HUES64 (cell line): Measurements from ENCODE around the gene BLID.

Experiments used
- H3K27ac ChIP-seq: 2 replicates; pipeline ENCODE4 v1.7.0; 2013; ENCODE audit warnings: low read depth, low read length, inconsistent platforms
- H3K27me3 ChIP-seq: 2 replicates; pipeline ENCODE4 v1.6.1; 2013; ENCODE audit warnings: mild to moderate bottlenecking, low read length; ENCODE audit not compliant: insufficient read depth
- H3K36me3 ChIP-seq: 2 replicates; pipeline ENCODE4 v1.6.1; 2013; ENCODE audit warnings: mild to moderate bottlenecking, low read length; ENCODE audit not compliant: insufficient read depth
- H3K4me1 ChIP-seq: 2 replicates; pipeline ENCODE4 v1.6.1; 2013; ENCODE audit warnings: mild to moderate bottlenecking, low read length, moderate library complexity; ENCODE audit not compliant: insufficient read depth
- H3K4me3 ChIP-seq: 2 replicates; pipeline ENCODE4 v1.5.1; 2013; ENCODE audit warnings: mild to moderate bottlenecking, low read length, moderate library complexity
- H3K9ac ChIP-seq: 2 replicates; pipeline ENCODE4 v1.6.1; 2013; ENCODE audit warnings: mild to moderate bottlenecking, low read depth, low read length
- H3K9me3 ChIP-seq: 2 replicates; pipeline ENCODE4 v1.6.1; 2013; ENCODE audit warnings: low read depth, low read length; ENCODE audit not compliant: insufficient read depth
- WGBS: fragments of 150-250, 120-280 bp; methylation state at CpG from one replicate; pipeline ENCODE4 v1.1.7; 2013; ENCODE audit warnings: missing lambda C conversion rate; 5-methylcytosine and 5-hydroxymethylcytosine counted together

BLID gene

DNA sequence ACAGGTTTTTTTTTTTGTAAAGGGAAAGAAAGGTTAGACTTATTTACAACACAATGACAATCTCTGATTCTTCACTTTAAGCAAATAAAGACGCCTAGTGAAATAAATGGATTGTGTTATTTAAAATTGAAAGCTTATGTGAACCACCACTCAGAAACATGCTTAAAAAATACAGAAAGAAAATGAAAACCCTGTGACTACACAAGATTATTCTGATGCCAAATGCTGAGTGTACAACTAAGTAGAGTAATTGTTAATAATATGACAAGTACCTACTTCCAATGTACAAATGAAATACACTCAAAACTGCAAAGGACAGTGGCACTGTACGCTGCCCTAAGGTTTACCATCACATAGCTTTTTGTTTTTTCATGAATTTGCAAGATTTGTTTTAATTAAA is 1.0 kb downstream of the BLID start:
- Histone ChIP-seq H3K36me3 (no peaks in the 10 kb centered on the region), H3K9ac (no peak overlapping the region), H3K4me3 (no peak overlapping the region), H3K4me1 (no peaks in the 10 kb centered on the region), H3K27me3 (no peaks in the 10 kb centered on the region), H3K9me3 (no peaks in the 10 kb centered on the region), H3K27ac (no peak overlapping the region)
- WGBS: 100% methylated on average over 1 of the region's 2 CpGs

DNA sequence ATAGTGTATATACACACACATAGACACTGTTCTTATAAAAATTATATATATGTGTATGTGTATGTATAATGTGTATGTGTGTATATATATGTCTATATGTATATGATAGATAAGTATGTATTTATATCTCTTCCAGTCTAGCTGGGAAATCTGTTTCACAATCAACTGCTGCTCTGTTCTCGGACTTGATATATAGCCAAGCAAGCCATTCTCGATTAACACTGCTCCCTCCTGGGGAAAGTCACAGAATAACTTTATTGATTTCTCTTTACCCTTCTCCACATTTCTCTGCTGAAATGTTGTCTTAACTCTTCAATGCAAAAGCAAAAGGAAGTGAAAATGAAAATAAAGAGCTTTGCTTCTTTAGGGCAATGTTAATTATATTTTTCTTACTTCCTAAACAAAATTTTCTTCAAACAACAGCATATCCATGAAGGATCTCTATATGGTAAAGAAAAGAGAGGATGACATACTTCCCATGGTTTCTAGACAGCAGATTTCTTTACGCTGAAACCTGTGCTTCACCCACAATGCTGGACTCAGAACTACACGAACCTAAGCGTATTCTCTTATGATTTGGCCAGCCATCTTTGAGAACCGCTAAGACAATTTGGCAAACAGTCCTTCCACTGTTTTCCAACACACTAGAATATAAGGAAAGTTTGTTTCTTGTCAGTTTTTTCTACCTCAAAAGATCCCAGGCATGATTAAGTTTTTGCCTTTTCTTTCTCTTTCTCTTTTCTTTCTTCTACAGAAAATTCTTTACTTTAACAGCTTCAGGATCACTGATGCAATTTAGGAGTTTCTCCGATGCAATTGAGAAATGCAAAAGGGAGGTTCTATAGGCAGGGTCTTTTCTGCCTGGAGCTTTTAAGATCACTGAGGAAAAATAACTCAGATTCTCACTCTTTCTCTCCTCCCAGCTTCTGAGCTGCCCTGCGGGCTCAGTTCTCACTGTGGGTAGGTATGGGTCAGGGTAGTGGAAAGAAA is 1.9 kb downstream of the BLID start:
- Histone ChIP-seq H3K4me1 (no peaks in the 10 kb centered on the region), H3K9ac (no peak overlapping the region), H3K27me3 (no peaks in the 10 kb centered on the region), H3K36me3 (no peaks in the 10 kb centered on the region), H3K4me3 (no peak overlapping the region), H3K9me3 (no peaks in the 10 kb centered on the region), H3K27ac (no peak overlapping the region)
- WGBS: 92% methylated on average over 7 of the region's 8 CpGs

DNA sequence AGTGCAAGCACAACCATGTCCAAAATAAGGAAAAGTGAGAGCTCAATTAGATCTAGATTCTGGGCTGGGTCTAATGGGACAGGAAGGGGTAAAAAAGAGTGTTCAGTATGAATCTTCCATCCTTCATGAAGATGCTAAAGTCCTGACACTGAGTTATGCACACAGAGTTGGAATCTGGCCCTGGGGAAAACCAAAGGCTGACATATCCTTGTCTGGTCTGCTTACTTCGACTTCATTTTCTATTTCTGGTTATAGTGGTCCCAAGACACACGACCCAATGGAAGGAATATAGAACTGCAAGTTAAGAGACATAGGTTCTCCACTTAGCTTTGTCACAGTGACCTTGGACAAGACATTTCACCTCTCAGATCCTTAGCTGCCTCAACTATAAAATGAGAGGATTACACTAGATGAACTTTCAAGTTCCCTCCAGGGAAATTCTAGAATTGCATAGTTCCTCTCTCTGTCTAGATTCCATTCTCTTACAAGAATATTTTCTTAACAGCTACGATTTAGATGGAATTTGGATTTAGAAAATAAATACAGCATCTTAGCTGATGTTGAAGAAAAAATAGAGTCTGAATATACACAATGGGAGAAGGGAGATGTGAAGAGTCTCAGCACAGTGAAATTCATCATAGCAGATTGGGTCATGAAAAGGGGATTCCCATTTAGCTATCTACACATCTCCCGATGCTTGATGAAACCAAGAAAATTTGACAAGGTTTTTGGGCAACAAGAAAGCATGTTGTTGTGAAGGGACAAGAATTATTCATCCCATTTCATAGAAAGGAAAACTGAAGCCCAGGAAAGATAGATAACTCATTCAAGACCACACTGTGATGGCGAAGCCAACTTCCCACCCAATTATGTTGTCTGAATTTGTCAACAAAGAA is 3.3 kb downstream of the BLID start:
- H3K4me1 ChIP-seq: no peaks in the 10 kb centered on the region
- WGBS: 90% methylated on average over 4 of the region's 5 CpGs
- H3K9ac ChIP-seq: no peak overlapping the region
- H3K9me3 ChIP-seq: no peaks in the 10 kb centered on the region
- H3K27me3 ChIP-seq: no peaks in the 10 kb centered on the region
- no peak overlapping the region for H3K27ac ChIP-seq
- no peaks in the 10 kb centered on the region for H3K36me3 ChIP-seq
- H3K4me3 ChIP-seq: no peak overlapping the region

DNA sequence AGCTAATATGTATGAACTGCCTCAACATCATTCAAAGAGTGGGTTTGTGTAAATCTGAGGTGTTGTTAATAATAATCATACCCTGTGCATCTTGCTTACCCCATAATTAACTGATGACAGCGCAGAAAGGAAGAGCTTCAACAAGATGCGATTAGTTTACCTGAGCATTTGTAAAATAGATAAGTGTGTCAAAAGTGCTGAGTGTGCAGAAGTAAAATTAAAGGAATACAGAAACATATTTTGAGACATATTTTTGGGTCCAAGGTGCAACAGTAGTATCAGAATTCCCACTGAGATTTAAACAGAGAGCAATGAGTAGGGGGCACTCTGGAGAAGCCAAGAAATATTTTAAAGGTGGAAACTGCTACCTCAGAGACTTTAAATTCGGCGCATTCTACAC is 6.1 kb downstream of the BLID start:
- Histone ChIP-seq H3K27ac (no peak overlapping the region), H3K36me3 (no peaks in the 10 kb centered on the region), H3K4me1 (peaks cover 11% of the 10 kb centered on the region; the same call in 1 of the 2 replicates), H3K27me3 (no peaks in the 10 kb centered on the region), H3K9me3 (no peaks in the 10 kb centered on the region), H3K4me3 (no peak overlapping the region), H3K9ac (no peak overlapping the region)
- WGBS: 95% methylated on average over 4 of the region's 4 CpGs

DNA sequence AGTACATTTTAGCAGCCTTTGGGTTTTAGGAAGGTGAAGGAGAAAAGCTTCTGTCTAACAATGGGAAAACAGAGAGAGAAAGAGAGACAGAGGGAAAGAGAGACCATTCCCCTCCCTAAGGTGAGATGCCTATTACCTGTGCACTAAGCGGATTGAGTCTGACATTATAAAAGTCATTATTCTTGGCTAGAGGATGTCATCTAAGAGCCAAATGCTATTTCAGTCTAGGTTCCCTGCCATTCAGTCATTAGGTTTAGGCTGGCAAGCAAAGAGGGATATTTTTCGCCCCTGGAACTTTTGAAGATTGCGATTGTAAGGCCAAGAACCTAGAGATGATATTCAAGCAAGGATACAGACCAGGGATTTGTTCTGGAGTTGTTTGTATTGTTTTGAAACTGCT is 7.2 kb downstream of the BLID start:
- peaks cover 13% of the 10 kb centered on the region; the same call in 1 of the 2 replicates for H3K4me1 ChIP-seq
- no peaks in the 10 kb centered on the region for H3K27me3 ChIP-seq
- H3K4me3 ChIP-seq: no peak overlapping the region
- H3K36me3 ChIP-seq: no peaks in the 10 kb centered on the region
- no peak overlapping the region for H3K9ac ChIP-seq
- no peak overlapping the region for H3K27ac ChIP-seq
- no peaks in the 10 kb centered on the region for H3K9me3 ChIP-seq
- 96% methylated on average over 3 of the region's 3 CpGs for WGBS

DNA sequence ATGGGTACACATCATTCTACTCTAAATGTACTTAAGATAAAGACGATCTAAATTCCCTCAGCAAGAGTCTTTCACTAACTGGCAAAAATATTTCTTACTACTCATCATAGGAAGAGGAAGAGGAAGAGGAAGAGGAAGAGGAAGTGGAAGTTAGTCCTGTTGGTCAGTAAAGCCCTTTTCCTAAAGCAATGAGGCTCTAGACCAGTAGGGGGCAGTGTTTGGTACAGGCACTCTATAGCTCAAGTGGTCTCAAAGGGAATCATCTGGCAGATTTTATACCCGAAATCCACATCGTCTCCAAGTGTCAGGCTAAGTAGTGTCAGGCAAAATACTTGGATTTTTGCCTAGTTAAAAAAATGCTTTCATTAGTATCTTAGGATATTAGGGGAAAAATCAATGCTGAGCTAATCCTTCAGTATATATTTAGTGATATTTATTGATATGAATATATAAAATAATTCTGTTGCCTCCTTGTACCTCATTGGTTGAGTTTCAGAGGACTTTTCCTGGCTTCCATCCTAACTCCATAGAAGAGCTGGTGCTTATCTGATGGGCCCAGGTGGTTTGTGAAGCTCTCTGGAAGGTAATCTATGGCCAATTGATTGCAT is 7.7 kb downstream of the BLID start:
- H3K27me3 ChIP-seq: no peaks in the 10 kb centered on the region
- 70% methylated on average over 2 of the region's 3 CpGs for WGBS
- H3K9me3 ChIP-seq: no peaks in the 10 kb centered on the region
- H3K4me1 ChIP-seq: peaks cover 13% of the 10 kb centered on the region; the same call in 1 of the 2 replicates
- no peak overlapping the region for H3K4me3 ChIP-seq
- H3K27ac ChIP-seq: no peak overlapping the region
- H3K36me3 ChIP-seq: no peaks in the 10 kb centered on the region
- no peak overlapping the region for H3K9ac ChIP-seq

DNA sequence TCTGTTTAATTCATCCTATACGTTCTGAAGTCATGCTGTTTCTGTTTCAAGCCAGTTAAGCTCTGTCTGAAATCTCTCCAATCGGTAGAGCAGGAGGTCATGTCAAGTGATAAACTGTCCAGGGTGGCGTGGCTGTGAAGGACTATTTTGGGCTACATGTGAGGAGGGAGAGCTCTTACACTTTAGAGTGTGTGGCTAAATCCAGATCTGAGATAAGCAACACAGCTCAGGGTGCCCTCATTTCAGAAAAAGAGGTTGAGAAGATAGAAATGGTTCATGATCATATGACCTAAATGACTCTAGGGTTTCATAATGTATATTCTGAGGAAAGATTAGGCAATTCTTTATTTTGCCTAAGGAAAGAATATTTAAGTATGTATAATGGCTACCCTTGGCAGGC is 8.4 kb downstream of the BLID start:
- no peaks in the 10 kb centered on the region for H3K36me3 ChIP-seq
- no peak overlapping the region for H3K9ac ChIP-seq
- peaks cover 13% of the 10 kb centered on the region; the same call in 1 of the 2 replicates for H3K4me1 ChIP-seq
- WGBS: 91% methylated on average over 3 of the region's 3 CpGs
- H3K27me3 ChIP-seq: peaks cover 3% of the 10 kb centered on the region; the same call in 1 of the 2 replicates
- H3K4me3 ChIP-seq: no peak overlapping the region
- H3K9me3 ChIP-seq: no peaks in the 10 kb centered on the region
- no peak overlapping the region for H3K27ac ChIP-seq

DNA sequence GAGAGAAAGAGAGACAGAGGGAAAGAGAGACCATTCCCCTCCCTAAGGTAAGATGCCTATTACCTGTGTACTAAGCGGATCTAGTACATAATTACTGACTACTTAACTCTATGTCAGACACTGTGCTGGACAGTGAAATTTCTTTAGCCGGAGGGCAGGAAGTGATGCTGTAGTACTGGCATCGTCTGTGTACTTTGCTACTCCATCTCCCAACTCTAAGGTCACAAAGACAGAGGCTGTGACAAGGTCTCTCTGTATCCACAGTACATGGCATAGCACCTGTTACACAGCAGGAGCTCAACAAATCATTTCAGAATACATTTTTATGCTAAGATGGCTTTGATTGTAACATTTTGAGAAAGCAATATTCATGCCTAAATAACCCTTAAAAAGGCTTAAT is 9.0 kb downstream of the BLID start:
- Histone ChIP-seq H3K9ac (no peak overlapping the region), H3K27ac (no peak overlapping the region), H3K36me3 (no peaks in the 10 kb centered on the region), H3K4me1 (peaks cover 18% of the 10 kb centered on the region), H3K9me3 (no peaks in the 10 kb centered on the region), H3K4me3 (no peak overlapping the region), H3K27me3 (peaks cover 3% of the 10 kb centered on the region; the same call in 1 of the 2 replicates)
- WGBS: 47% methylated on average over 2 of the region's 3 CpGs

DNA sequence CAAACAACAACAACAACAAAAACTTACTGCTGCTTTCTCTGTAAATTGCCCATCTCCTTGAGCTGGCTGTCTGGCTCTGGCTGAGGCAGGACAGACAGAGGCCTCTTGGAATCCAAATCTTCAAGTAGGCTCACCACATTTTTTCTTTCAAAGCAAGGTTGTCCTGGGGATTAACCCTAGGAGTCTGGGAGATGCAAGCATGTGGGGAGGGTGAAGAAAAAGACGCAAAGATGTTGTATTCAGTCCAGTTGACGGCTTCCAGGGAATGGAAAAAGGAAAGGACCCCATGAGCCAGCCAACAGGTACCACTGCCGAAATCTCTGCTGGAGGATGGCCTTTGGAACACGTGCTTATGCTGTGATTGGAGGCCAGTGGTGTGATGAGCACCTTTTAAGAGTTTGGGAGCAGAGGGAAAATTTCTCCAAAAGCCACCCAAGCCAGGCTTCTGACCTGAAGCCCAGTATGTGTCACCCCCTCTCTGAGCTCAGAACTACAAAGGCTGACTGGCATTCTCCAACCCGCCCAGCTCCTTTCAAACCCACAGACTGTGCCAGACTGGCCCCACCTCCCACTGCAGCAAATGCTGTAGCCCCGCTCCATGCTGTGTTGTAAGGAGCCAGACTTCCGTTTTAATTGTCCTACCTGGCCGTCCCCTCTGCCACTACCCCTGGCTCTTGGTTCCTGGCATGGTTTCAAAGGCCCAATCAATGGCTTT is 10.8 kb downstream of the BLID start:
- no peaks in the 10 kb centered on the region for H3K36me3 ChIP-seq
- H3K27me3 ChIP-seq: peaks cover 15% of the 10 kb centered on the region
- H3K4me1 ChIP-seq: peaks cover 30% of the 10 kb centered on the region
- no peak overlapping the region for H3K4me3 ChIP-seq
- H3K9me3 ChIP-seq: no peaks in the 10 kb centered on the region
- WGBS: 75% methylated on average over 8 of the region's 8 CpGs
- H3K9ac ChIP-seq: no peak overlapping the region
- no peak overlapping the region for H3K27ac ChIP-seq

DNA sequence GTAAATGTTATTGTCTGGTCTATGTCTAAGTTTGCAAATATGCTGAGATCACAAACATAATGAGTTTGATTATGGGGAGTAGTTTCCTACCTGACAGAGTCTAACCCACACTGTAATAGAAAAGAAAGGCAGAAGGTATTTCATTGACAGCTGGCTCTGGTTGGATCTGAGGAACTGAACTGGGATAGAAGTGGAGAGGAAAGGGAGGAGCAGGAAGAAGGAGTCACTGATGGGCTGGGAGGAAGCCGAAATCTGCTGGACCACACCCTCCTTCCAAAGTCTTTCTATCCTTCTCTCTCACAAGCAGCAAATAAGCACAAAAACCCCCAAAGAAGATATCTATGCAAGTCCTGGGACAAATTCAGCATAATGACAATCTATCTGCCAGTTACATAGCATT is 11.7 kb downstream of the BLID start:
- peaks cover 23% of the 10 kb centered on the region for H3K27me3 ChIP-seq

More for the DNA sequence above, 11.7 kb downstream of the BLID start:
- Histone ChIP-seq H3K9ac (no peak overlapping the region), H3K4me3 (no peak overlapping the region), H3K9me3 (no peaks in the 10 kb centered on the region), H3K27ac (no peak overlapping the region), H3K36me3 (no peaks in the 10 kb centered on the region), H3K4me1 (peaks cover 35% of the 10 kb centered on the region)
- WGBS: 100% methylated on average over 1 of the region's 1 CpG
